SU-DHL-6 (cell line): Measurements from ENCODE around the gene RTP1.
"Not testable (repeated sequence)": the region's sequence is repeated elsewhere in the genome, so short reads cannot be mapped to it uniquely, and the experiment has no call there.

Experiments
- H2AFZ ChIP-seq: fragments of 200-600 bp; sonication (generic); 2 replicates; pipeline ENCODE4 v1.6.1; 2014; ENCODE audit warnings: low read depth, mild to moderate bottlenecking, moderate library complexity, mixed read lengths, antibody characterized with exemption, low read length; ENCODE audit not compliant: severe bottlenecking
- H3F3A ChIP-seq: fragments of 200-600 bp; shearing (Covaris generic); 2 replicates; pipeline ENCODE4 v1.6.0; 2016; ENCODE audit warnings: antibody characterized with exemption, mild to moderate bottlenecking; ENCODE audit not compliant: insufficient read depth
- H3K27ac ChIP-seq: fragments of 200-600 bp; sonication (generic); 2 replicates; pipeline ENCODE4 v1.5.1; 2016; ENCODE audit warnings: low read depth, mild to moderate bottlenecking, low read length, moderate library complexity, mixed read lengths
- H3K27me3 ChIP-seq: fragments of 200-600 bp; sonication (generic), shearing (Covaris generic); 2 replicates; pipeline ENCODE4 v1.6.0; 2014; ENCODE audit warnings: mild to moderate bottlenecking, low read length
- H3K36me3 ChIP-seq: fragments of 200-600 bp; sonication (generic); 2 replicates; pipeline ENCODE4 v1.6.1; 2014; ENCODE audit warnings: mild to moderate bottlenecking, low read length, mixed read lengths
- H3K4me2 ChIP-seq: fragments of 300-600, 200-600 bp; shearing (Covaris generic), sonication (generic); 2 replicates; pipeline ENCODE4 v1.6.0; 2014; ENCODE audit warnings: low read length, low read depth, mild to moderate bottlenecking; ENCODE audit not compliant: poor library complexity, severe bottlenecking
- H3K4me3 ChIP-seq: fragments of 200-600 bp; sonication (generic); 2 replicates; pipeline ENCODE4 v1.5.1; 2014; ENCODE audit warnings: antibody characterized with exemption, low read length, mild to moderate bottlenecking, mixed read lengths; ENCODE audit not compliant: insufficient read depth, poor library complexity, severe bottlenecking
- H3K79me2 ChIP-seq: fragments of 200-600 bp; sonication (generic); 2 replicates; pipeline ENCODE4 v1.6.1; 2014; ENCODE audit warnings: mild to moderate bottlenecking, low read length, moderate library complexity; ENCODE audit not compliant: insufficient read depth
- H3K9ac ChIP-seq: fragments of 200-600 bp; sonication (generic); 2 replicates; pipeline ENCODE4 v1.7.0; 2014; ENCODE audit warnings: mild to moderate bottlenecking, low read length
- H3K9me2 ChIP-seq: fragments of 200-600 bp; sonication (generic); replicated peaks from 2 replicates; pipeline ENCODE4 v1.6.1; 2014; ENCODE audit warnings: low read length; ENCODE audit not compliant: insufficient read depth
- H3K9me3 ChIP-seq: fragments of 200-600 bp; sonication (generic); 2 replicates; pipeline ENCODE4 v1.6.1; 2014; ENCODE audit warnings: low read length, mixed read lengths; ENCODE audit not compliant: insufficient read depth
- H4K20me1 ChIP-seq: fragments of 200-600 bp; sonication (generic); 2 replicates; pipeline ENCODE4 v1.6.1; 2014; ENCODE audit warnings: low read depth, mild to moderate bottlenecking, antibody characterized with exemption, low read length, moderate library complexity, mixed read lengths
- CTCF ChIP-seq: fragments of 200-600 bp; sonication (generic); IDR thresholded peaks from one replicate; pipeline ENCODE4 v1.5.1; 2017; ENCODE audit warnings: antibody characterized with exemption, mild to moderate bottlenecking, low read length, moderate library complexity; ENCODE audit not compliant: insufficient read depth, poor library complexity, severe bottlenecking
- EZH2phosphoT487 ChIP-seq: fragments of 200-600 bp; sonication (generic), shearing (Covaris generic); conservative IDR thresholded peaks from 2 replicates; pipeline ENCODE4 v1.6.1; 2018; ENCODE audit warnings: mild to moderate bottlenecking, antibody characterized with exemption, low read length, moderate library complexity, mixed read lengths

The RTP1 gene

GRCh38 chr3:187167777-187168176 is 29.5 kb upstream of the RTP1 start:
- H3K36me3 ChIP-seq, result no peaks in the 10 kb centered on the region
- no peak overlapping the region for H3K27ac ChIP-seq
- H2AFZ ChIP-seq, result no peak overlapping the region
- no peak for TF ChIP-seq CTCF
- no peak for TF ChIP-seq EZH2phosphoT487
- H3K4me3 ChIP-seq, result no peak overlapping the region
- H3F3A ChIP-seq, result no peaks in the 10 kb centered on the region
- no peaks in the 10 kb centered on the region for H3K9me2 ChIP-seq
- H3K79me2 ChIP-seq, result no peaks in the 10 kb centered on the region
- no peak overlapping the region for H3K9ac ChIP-seq
- no peak overlapping the region for H3K4me2 ChIP-seq
- H4K20me1 ChIP-seq, result no peaks in the 10 kb centered on the region
- H3K9me3 ChIP-seq, result no peaks in the 10 kb centered on the region
- H3K27me3 ChIP-seq, result no peaks in the 10 kb centered on the region

GRCh38 chr3:187169231-187169960 is 27.9 kb upstream of the RTP1 start:
- Histone ChIP-seq H3K4me2 (no peak overlapping the region), H3K4me3 (no peak overlapping the region), H3K27ac (no peak overlapping the region), H3K9ac (no peak overlapping the region), H3K27me3 (no peaks in the 10 kb centered on the region), H4K20me1 (no peaks in the 10 kb centered on the region), H2AFZ (no peak overlapping the region), H3K9me2 (no peaks in the 10 kb centered on the region), H3K9me3 (no peaks in the 10 kb centered on the region), H3K36me3 (no peaks in the 10 kb centered on the region), H3F3A (no peaks in the 10 kb centered on the region), H3K79me2 (no peaks in the 10 kb centered on the region)
- TF ChIP-seq EZH2phosphoT487 (no peak), CTCF (no peak)

GRCh38 chr3:187170911-187171310 is 26.4 kb upstream of the RTP1 start:
- not testable (repeated sequence) for H3K9me2 ChIP-seq, H3K4me2 ChIP-seq, H3K9me3 ChIP-seq, H3K36me3 ChIP-seq, H3K27me3 ChIP-seq, H3K9ac ChIP-seq, H3K27ac ChIP-seq, H3K4me3 ChIP-seq, H3F3A ChIP-seq, H2AFZ ChIP-seq, H3K79me2 ChIP-seq, H4K20me1 ChIP-seq

- no peaks in the 10 kb centered on the region for H3K79me2 ChIP-seq
- no peaks in the 10 kb centered on the region for H3K9me2 ChIP-seq
- H3K4me3 ChIP-seq, result no peak overlapping the region
- no peaks in the 10 kb centered on the region for H3K9me3 ChIP-seq
- H3K4me2 ChIP-seq, result no peak overlapping the region
- no peak overlapping the region for H3K27ac ChIP-seq
- no peak overlapping the region for H2AFZ ChIP-seq
- H3K36me3 ChIP-seq, result no peaks in the 10 kb centered on the region
- H3K27me3 ChIP-seq, result no peaks in the 10 kb centered on the region
- no peak overlapping the region for H3K9ac ChIP-seq
- H4K20me1 ChIP-seq, result no peaks in the 10 kb centered on the region
- no peak for TF ChIP-seq EZH2phosphoT487
- TF ChIP-seq CTCF, result no peak
- no peaks in the 10 kb centered on the region for H3F3A ChIP-seq
These were observed 24.4 kb upstream of the RTP1 start for GRCh38 chr3:187172929-187173328.
